Stimulated activated CD8-positive, alpha-beta memory T cell treated with anti-CD3 and anti-CD28 coated beads, Interleukin-4, amount 100 ng/mL, for 48 hours (primary cell): ENCODE data around the gene FBN2.
"Not testable (repeated sequence)": the region's sequence is repeated elsewhere in the genome, so short reads cannot be mapped to it uniquely, and the experiment has no call there.

Experiments used
- DNase-seq: peaks from one replicate; pipeline ENCODE4 v3.0.0-alpha.2; 2020

FBN2 gene

GRCh38 chr5:128475693-128476092, 62.4 kb downstream of the FBN2 start:
- DNase-seq: no peak

- no peak for DNase-seq
Measured at GRCh38 chr5:128472919-128473318, 65.1 kb downstream of the FBN2 start.

GRCh38 chr5:128472036-128472435, 66.0 kb downstream of the FBN2 start:
- DNase-seq: no peak

GRCh38 chr5:128470663-128471062, 67.4 kb downstream of the FBN2 start:
- no peak for DNase-seq

- DNase-seq: no peak
Measured at GRCh38 chr5:128469912-128470311, 68.1 kb downstream of the FBN2 start.

GRCh38 chr5:128466980-128467379, 71.1 kb downstream of the FBN2 start:
- no peak for DNase-seq

GRCh38 chr5:128466554-128466953, 71.5 kb downstream of the FBN2 start:
- no peak for DNase-seq

- DNase-seq: no peak
Measured at GRCh38 chr5:128464596-128464995, 73.4 kb downstream of the FBN2 start.

GRCh38 chr5:128462330-128462729, 75.7 kb downstream of the FBN2 start:
- no peak for DNase-seq

GRCh38 chr5:128457147-128457915, 80.7 kb downstream of the FBN2 start:
- not testable (repeated sequence) for DNase-seq

- no peak for DNase-seq
Measured at GRCh38 chr5:128455841-128456361, 82.1 kb downstream of the FBN2 start.

GRCh38 chr5:128453121-128453520, 84.9 kb downstream of the FBN2 start:
- DNase-seq: no peak

- not testable (repeated sequence) for DNase-seq
Measured at GRCh38 chr5:128447224-128447623, 90.8 kb downstream of the FBN2 start.

GRCh38 chr5:128441941-128442350, 96.1 kb downstream of the FBN2 start:
- DNase-seq: no peak

- no peak for DNase-seq
Measured at GRCh38 chr5:128441165-128441564, 96.9 kb downstream of the FBN2 start.

- no peak for DNase-seq
Measured at GRCh38 chr5:128436749-128437188, 101.3 kb downstream of the FBN2 start.

- no peak for DNase-seq
Measured at GRCh38 chr5:128435861-128436260, 102.2 kb downstream of the FBN2 start.

- no peak for DNase-seq
Measured at GRCh38 chr5:128434993-128435392, 103.1 kb downstream of the FBN2 start.

GRCh38 chr5:128432913-128433440, 105.1 kb downstream of the FBN2 start:
- DNase-seq: no peak

GRCh38 chr5:128427921-128428320, 110.1 kb downstream of the FBN2 start:
- no peak for DNase-seq

- no peak for DNase-seq
Measured at GRCh38 chr5:128426090-128426534, 111.9 kb downstream of the FBN2 start.

GRCh38 chr5:128424646-128425045, 113.4 kb downstream of the FBN2 start:
- DNase-seq: no peak

GRCh38 chr5:128422612-128423011, 115.4 kb downstream of the FBN2 start:
- no peak for DNase-seq

GRCh38 chr5:128414469-128414868, 123.6 kb downstream of the FBN2 start:
- DNase-seq: no peak
